AG04450 (cell line): ENCODE measurements around the gene RNASE7. TPM values are rescaled to one million over a fixed set of nuclear protein-coding genes. Genes with fewer than 3 reads are reported as not detected.

Source experiments
- CTCF ChIA-PET: fragments of 300-600, 350-600 bp; formaldehyde crosslinking; extraction: SDS; loops from one replicate; lab custom pipeline; 2022; ENCODE audit warnings: antibody characterized with exemption, inconsistent platforms; lab: Charles Lee
- POLR2A ChIA-PET: fragments of 350-600 bp; formaldehyde crosslinking; extraction: SDS; loops from one replicate; lab custom pipeline; 2021; ENCODE audit warnings: antibody characterized with exemption, inconsistent platforms; lab: Yijun Ruan, JAX
- DNase-seq: peaks from one replicate; pipeline ENCODE4 v3.0.0-alpha.2; 2011; ENCODE audit warnings: low read depth, low spot score
- H3K27ac ChIP-seq: one replicate; pipeline ENCODE4 v1.5.1; 2012; ENCODE audit warnings: low read depth, low read length, control low read depth
- H3K27me3 ChIP-seq: one replicate; pipeline ENCODE4 v1.6.0; 2012; ENCODE audit warnings: low read length; ENCODE audit not compliant: control insufficient read depth, insufficient read depth
- H3K4me3 ChIP-seq: 2 replicates; pipeline ENCODE4 v1.5.1; 2011; ENCODE audit warnings: mild to moderate bottlenecking, low read depth, low read length, control low read depth
- H3K9me3 ChIP-seq: 2 replicates; pipeline ENCODE4 v1.5.1; 2012; ENCODE audit warnings: low read length; ENCODE audit not compliant: control insufficient read depth, insufficient read depth
- polyA plus RNA-seq: library from polyadenylated mRNA; depleted of rRNA; stranded (reverse); fragments of >200 nt; gene quantifications from 2 replicates; pipeline ENCODE4 v1.2.3, GENCODE V29; 2011
- TF ChIP-seq, protein P1 (sequence below): IDR thresholded peaks from 2 replicates; pipeline ENCODE4 v1.5.1; 2011; ENCODE audit warnings: low read depth, low read length, control low read depth, inconsistent platforms

The RNASE7 gene
- polyA plus RNA-seq, 1 experiment: not detected

- no peaks in the 10 kb centered on the region for H3K27me3 ChIP-seq
- DNase-seq: no peak
- POLR2A ChIA-PET: interaction anchor here (4.9 kb wide), 1 partner anchor 14 kb away, joined by 40 read pairs; the partner anchor contains the start of gene ARHGEF40
- TF ChIP-seq, protein P1, sequence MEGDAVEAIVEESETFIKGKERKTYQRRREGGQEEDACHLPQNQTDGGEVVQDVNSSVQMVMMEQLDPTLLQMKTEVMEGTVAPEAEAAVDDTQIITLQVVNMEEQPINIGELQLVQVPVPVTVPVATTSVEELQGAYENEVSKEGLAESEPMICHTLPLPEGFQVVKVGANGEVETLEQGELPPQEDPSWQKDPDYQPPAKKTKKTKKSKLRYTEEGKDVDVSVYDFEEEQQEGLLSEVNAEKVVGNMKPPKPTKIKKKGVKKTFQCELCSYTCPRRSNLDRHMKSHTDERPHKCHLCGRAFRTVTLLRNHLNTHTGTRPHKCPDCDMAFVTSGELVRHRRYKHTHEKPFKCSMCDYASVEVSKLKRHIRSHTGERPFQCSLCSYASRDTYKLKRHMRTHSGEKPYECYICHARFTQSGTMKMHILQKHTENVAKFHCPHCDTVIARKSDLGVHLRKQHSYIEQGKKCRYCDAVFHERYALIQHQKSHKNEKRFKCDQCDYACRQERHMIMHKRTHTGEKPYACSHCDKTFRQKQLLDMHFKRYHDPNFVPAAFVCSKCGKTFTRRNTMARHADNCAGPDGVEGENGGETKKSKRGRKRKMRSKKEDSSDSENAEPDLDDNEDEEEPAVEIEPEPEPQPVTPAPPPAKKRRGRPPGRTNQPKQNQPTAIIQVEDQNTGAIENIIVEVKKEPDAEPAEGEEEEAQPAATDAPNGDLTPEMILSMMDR: no peak
- CTCF ChIA-PET: interaction anchor here (1.1 to 6.3 kb wide), 4 partner anchors 14 to 72 kb away, joined by 6 to 55 read pairs (median 24); no protein-coding TSS in a partner anchor
- peak overlapping the region; percentile 57 for H3K27ac ChIP-seq
- no peak overlapping the region for H3K4me3 ChIP-seq
- H3K9me3 ChIP-seq: peaks cover 1% of the 10 kb centered on the region; the same call in 1 of the 2 replicates
These were observed 43.1 kb downstream of the RNASE7 start for GRCh38 chr14:21084998-21085853.

GRCh38 chr14:21086908-21087293, 44.7 kb downstream of the RNASE7 start:
- Histone ChIP-seq H3K9me3 (peaks cover 4% of the 10 kb centered on the region; the same call in 1 of the 2 replicates), H3K27ac (peak overlapping the region; percentile 82), H3K27me3 (no peaks in the 10 kb centered on the region), H3K4me3 (no peak overlapping the region)
- ChIA-PET POLR2A (interaction anchor here (0.9 to 4.9 kb wide), 4 partner anchors 16 to 100 kb away, joined by 3 to 40 read pairs (median 6); partner anchors contain the start of gene ARHGEF40), CTCF (interaction anchor here (1.0 to 6.3 kb wide), 7 partner anchors 11 to 116 kb away, joined by 3 to 55 read pairs (median 31); partner anchors contain the start of genes ARHGEF40 and ZNF219)
- TF ChIP-seq, protein P1: no peak
- no peak for DNase-seq

DNA sequence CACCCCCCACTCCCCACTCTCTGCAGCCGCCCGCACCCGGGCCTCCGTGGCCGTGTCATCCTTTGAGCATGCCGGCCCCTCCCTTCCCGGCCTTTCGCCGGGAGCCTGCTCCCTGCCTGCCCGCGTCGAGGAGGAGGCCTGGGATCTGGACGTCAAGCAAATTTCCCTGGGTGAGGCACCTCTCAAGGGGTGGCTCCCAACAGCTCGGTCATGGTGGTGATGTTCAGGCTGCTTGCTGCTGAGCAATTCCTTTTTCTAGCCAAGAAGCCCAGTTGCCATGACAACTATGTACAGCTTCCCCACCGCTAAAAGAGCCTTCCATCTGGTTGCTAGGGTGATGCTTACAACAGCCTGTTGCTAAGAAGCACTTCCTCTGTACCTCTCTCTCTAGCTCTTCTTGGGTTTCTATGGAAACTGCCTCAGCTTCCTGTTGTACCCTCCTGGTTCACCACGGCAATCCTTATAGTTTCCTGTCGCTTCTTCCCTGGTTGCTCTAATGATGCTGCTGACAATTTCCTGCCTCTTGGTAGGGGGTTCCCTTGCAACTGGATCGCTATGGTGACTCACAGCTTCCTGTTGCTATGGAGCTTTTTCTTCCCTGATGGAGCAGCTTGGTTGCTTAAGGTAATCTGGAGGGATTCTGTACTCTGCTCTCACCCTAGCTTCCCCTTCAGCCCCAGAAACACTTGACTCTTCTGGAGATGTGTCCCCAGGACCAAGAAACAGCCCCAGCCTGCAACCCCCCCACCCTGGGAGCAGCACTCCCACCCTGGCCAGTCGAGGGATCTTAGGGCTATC, 45.3 kb downstream of the RNASE7 start:
- TF ChIP-seq, protein P1: no peak
- DNase-seq: no peak
- ChIA-PET POLR2A (interaction anchor here (0.9 to 4.9 kb wide), 5 partner anchors 16 to 101 kb away, joined by 3 to 40 read pairs (median 5); partner anchors contain the start of gene ARHGEF40), CTCF (interaction anchor here (1.0 to 6.3 kb wide), 8 partner anchors 10 to 117 kb away, joined by 3 to 55 read pairs (median 18); partner anchors contain the start of genes ARHGEF40 and ZNF219)
- Histone ChIP-seq H3K27ac (peak overlapping the region; percentile 82), H3K9me3 (peaks cover 4% of the 10 kb centered on the region; the same call in 1 of the 2 replicates), H3K4me3 (no peak overlapping the region), H3K27me3 (no peaks in the 10 kb centered on the region)

- DNase-seq: no peak
- H3K4me3 ChIP-seq: no peak overlapping the region
- ChIA-PET POLR2A (interaction anchor here (1.2 to 4.9 kb wide), 2 partner anchors 15 to 18 kb away, joined by 3 to 40 read pairs; partner anchors contain the start of gene ARHGEF40), CTCF (interaction anchor here (1.4 to 6.3 kb wide), 6 partner anchors 9 to 75 kb away, joined by 3 to 55 read pairs (median 36); partner anchors contain the start of genes ARHGEF40 and ZNF219)
- no peak overlapping the region for H3K27ac ChIP-seq
- TF ChIP-seq, protein P1: no peak
- H3K9me3 ChIP-seq: peaks cover 4% of the 10 kb centered on the region; the same call in 1 of the 2 replicates
- H3K27me3 ChIP-seq: no peaks in the 10 kb centered on the region
These were observed 46.5 kb downstream of the RNASE7 start for GRCh38 chr14:21088687-21089086.
